Activated CD8-positive, alpha-beta memory T cell treated with anti-CD3 and anti-CD28 coated beads for 1 hour (primary cell): ENCODE data around the gene TAGLN2.
A peak's percentile ranks its signal among the peaks of the same experiment; 100 is the strongest.
"Not testable (repeated sequence)": the region's sequence is repeated elsewhere in the genome, so short reads cannot be mapped to it uniquely, and the experiment has no call there.

Experiments used
- DNase-seq, 2 donors: peaks; one replicate each; pipeline ENCODE4 v3.0.0-alpha.2; 2020; ENCODE audit warnings: low read depth in 1 of 2; ENCODE audit errors: extremely low read depth in 1 of 2

TAGLN2 gene

GRCh38 chr1:159906960-159907359 is 18.3 kb downstream of the TAGLN2 start:
- DNase-seq: no peak

GRCh38 chr1:159904036-159904435 is 21.3 kb downstream of the TAGLN2 start:
- not testable (repeated sequence) for DNase-seq

- DNase-seq: no peak
Observed at GRCh38 chr1:159902541-159902940, 22.8 kb downstream of the TAGLN2 start.

GRCh38 chr1:159900755-159901360 is 24.4 kb downstream of the TAGLN2 start:
- no peak for DNase-seq

- DNase-seq: no peak
Observed at GRCh38 chr1:159900086-159900680, 25.1 kb downstream of the TAGLN2 start, which contains the start of gene CFAP45. TSS of gene CFAP45 (minus strand) at chr1:159900165. CDS start at chr1:159900098, 67 bp downstream.

GRCh38 chr1:159899634-159900033 is 25.7 kb downstream of the TAGLN2 start:
- DNase-seq: not testable (repeated sequence)

- DNase-seq: no peak
Observed at GRCh38 chr1:159898527-159898926, 26.8 kb downstream of the TAGLN2 start.

GRCh38 chr1:159897962-159898361 is 27.3 kb downstream of the TAGLN2 start:
- no peak for DNase-seq

GRCh38 chr1:159896546-159896930 is 28.8 kb downstream of the TAGLN2 start:
- no peak for DNase-seq

- DNase-seq: no peak
Observed at GRCh38 chr1:159895836-159896545, 29.3 kb downstream of the TAGLN2 start.

GRCh38 chr1:159895286-159895685 is 30.0 kb downstream of the TAGLN2 start:
- DNase-seq: no peak

GRCh38 chr1:159892944-159893343 is 32.4 kb downstream of the TAGLN2 start:
- DNase-seq: no peak

GRCh38 chr1:159891275-159892157 is 33.8 kb downstream of the TAGLN2 start:
- DNase-seq: peak; percentile 39 to 64

- DNase-seq: no peak
Observed at GRCh38 chr1:159890390-159890789, 34.9 kb downstream of the TAGLN2 start.

GRCh38 chr1:159889821-159890252 is 35.5 kb downstream of the TAGLN2 start:
- DNase-seq: no peak

GRCh38 chr1:159889202-159889601 is 36.1 kb downstream of the TAGLN2 start:
- no peak for DNase-seq

- DNase-seq: no peak
Observed at GRCh38 chr1:159884296-159884695, 41.0 kb downstream of the TAGLN2 start.

GRCh38 chr1:159883134-159883533 is 42.2 kb downstream of the TAGLN2 start:
- no peak for DNase-seq

GRCh38 chr1:159882527-159882862 is 42.8 kb downstream of the TAGLN2 start:
- DNase-seq: no peak

GRCh38 chr1:159881622-159882526 is 43.4 kb downstream of the TAGLN2 start:
- peak in 1 of 2 donors; percentile 9 for DNase-seq
